Mucosa of rectum (tissue), 2 donors: ENCODE data around the gene COX4I2.
A peak's percentile ranks its signal among the peaks of the same experiment; 100 is the strongest.
"Not testable (repeated sequence)": the region's sequence is repeated elsewhere in the genome, so short reads cannot be mapped to it uniquely, and the experiment has no call there.

Experiments
- H3K27ac ChIP-seq, 2 donors: one replicate each; pipeline ENCODE4 v1.7.0; 2013; ENCODE audit warnings: inconsistent platforms in 2 of 2, low read depth in 2 of 2, low read length in 2 of 2
- H3K27me3 ChIP-seq, 2 donors: one replicate each; pipeline ENCODE4 v1.7.0; 2013; ENCODE audit warnings: low read length in 2 of 2; ENCODE audit not compliant: control insufficient read depth in 2 of 2, insufficient read depth in 2 of 2
- H3K36me3 ChIP-seq, 2 donors: one replicate each; pipeline ENCODE4 v1.7.0; 2013; ENCODE audit warnings: low read length in 2 of 2; ENCODE audit not compliant: control insufficient read depth in 2 of 2, insufficient read depth in 2 of 2
- H3K4me1 ChIP-seq, 2 donors: one replicate each; pipeline ENCODE4 v1.7.0; 2013; ENCODE audit warnings: low read length in 2 of 2, mild to moderate bottlenecking in 1 of 2; ENCODE audit not compliant: control insufficient read depth in 2 of 2, insufficient read depth in 2 of 2
- H3K4me3 ChIP-seq, 2 donors: one replicate each; pipeline ENCODE4 v1.7.0; 2013; ENCODE audit warnings: low read length in 2 of 2
- H3K9ac ChIP-seq, 2 donors: one replicate each; pipeline ENCODE4 v1.7.0; 2013; ENCODE audit warnings: low read length in 2 of 2, low read depth in 1 of 2, mild to moderate bottlenecking in 1 of 2
- H3K9me3 ChIP-seq, 2 donors: one replicate each; pipeline ENCODE4 v1.7.0; 2013; ENCODE audit warnings: low read length in 2 of 2; ENCODE audit not compliant: control insufficient read depth in 2 of 2
- donor health status: healthy.
- donor health status: Normal muscosa, but diverticular disease.

COX4I2 gene

DNA sequence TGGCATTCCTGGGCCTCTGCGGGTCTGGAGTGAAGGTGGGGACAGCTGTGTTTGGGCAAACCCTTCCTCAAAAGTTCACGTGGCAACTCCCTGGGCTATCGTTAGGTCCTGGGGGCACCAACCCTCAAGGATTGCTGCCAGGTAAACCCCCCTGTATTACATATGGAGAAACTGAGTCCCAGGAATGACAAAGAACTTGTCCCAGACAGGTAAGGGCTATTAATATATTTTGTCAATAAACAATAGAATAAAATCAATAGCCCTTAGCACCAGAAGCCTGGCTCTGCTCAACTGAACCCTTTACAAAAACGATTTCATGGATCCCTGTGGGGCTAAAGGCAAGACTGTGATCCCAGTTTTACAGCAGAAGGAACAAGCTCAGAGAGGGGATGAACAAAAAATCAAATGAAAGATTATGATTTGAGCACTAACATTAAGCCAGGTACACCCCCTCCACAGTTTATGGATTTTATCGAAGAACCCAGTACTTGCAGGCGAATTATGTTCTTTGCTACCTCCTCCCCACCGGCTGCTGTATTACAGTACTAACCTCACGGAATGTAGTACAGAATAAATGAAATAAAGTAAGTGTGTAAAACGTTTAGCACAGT is 30.0 kb upstream of the COX4I2 start:
- peaks cover 45 to 64% of the 10 kb centered on the region in 2 donors for H3K4me1 ChIP-seq
- no peaks in the 10 kb centered on the region for H3K27me3 ChIP-seq

DNA sequence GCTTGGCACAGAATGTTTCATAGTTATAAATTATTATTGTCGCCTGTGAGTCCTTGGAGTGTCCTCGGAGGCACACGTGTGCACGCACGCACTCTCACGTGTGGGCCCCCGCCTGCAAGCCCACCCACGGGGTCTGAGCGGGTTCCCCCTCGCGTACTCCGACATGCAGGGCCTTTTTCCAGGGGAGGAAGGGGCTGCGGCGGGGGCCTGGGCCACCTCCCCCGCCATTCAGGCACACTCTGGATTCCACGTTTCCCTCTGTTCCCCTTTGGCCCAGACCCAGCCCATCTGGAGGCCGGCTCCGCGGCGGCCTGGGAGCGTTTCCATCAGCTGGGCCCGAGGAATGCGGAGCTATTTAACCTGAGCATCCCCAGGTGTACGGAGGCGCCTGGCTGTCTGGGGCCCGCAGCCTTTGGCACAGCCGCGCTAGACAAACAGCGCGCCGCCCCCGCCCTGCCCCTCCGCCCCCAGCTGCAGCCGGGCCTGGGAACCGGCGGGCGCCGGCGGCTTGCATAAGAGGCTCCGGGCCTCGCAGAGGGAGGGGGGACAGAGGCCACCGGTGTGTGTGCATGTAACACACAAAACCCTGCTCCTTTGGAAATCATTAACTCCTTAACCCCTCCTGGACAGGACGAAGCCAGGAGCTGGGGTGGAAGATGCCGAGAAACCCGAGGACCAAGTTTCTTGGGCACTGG is 29.3 kb upstream of the COX4I2 start:
- Histone ChIP-seq H3K9ac (peak overlapping the region; percentile 97 to 98), H3K9me3 (no peaks in the 10 kb centered on the region), H3K36me3 (peaks cover 0 to 3% of the 10 kb centered on the region in 2 donors), H3K27ac (peak overlapping the region; percentile 97 to 98), H3K4me1 (peaks cover 43 to 60% of the 10 kb centered on the region in 2 donors), H3K27me3 (no peaks in the 10 kb centered on the region), H3K4me3 (peak overlapping the region; percentile 35 to 95)

More for the DNA sequence above, 30.0 kb upstream of the COX4I2 start:
- H3K36me3 ChIP-seq, result peaks cover 0 to 3% of the 10 kb centered on the region in 2 donors
- H3K9me3 ChIP-seq, result no peaks in the 10 kb centered on the region
- H3K4me3 ChIP-seq, result peak overlapping the region; percentile 78 to 95
- peak overlapping the region; percentile 97 to 98 for H3K27ac ChIP-seq
- peak overlapping the region; percentile 97 to 98 for H3K9ac ChIP-seq

DNA sequence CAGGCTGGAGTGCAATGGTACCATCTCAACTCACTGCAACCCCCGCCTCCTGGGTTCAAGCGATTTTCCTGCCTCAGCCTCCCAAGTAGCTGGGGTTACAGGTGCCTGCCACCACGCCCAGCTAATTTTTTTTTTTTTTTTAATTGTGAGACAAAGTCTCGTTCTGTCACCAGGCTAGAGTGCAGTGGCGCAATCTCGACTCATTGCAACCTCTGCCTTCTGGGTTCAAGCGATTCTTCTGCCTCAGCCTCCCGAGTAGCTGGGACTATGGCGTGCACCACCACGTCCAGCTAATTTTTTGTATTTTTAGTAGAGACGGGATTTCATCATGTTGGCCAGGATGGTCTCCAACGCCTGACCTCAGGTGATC is 25.5 kb upstream of the COX4I2 start:
- H3K36me3 ChIP-seq, H3K9me3 ChIP-seq, H3K27me3 ChIP-seq, H3K4me3 ChIP-seq: not testable (repeated sequence)
- peaks cover 25 to 41% of the 10 kb centered on the region in 2 donors for H3K4me1 ChIP-seq
- H3K27ac ChIP-seq, result peak overlapping the region; percentile 78 to 98
- peak overlapping the region in 1 of 2 donors; percentile 30 for H3K9ac ChIP-seq

DNA sequence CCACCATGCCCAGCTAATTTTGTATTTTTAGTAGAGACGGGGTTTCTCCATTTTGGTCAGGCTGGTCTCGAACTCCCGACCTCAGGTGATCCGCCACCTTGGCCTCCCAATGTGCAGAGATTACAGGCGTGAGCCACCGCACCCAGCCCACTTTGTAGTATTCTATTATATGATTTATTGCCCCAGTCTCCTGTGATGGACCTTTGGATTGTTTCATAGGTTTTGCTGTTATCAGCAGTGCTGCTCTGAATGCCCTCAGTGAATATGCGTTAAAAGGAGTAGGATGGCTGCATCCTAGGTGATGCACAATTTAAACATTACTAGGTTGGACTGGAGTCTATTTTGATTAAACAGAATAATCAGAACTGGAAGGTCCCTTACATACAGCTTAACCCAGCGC is 22.3 kb upstream of the COX4I2 start:
- Histone ChIP-seq H3K27ac (no peak overlapping the region), H3K9me3 (no peaks in the 10 kb centered on the region), H3K27me3 (no peaks in the 10 kb centered on the region), H3K4me1 (peaks cover 9 to 19% of the 10 kb centered on the region in 2 donors), H3K4me3 (no peak overlapping the region), H3K9ac (no peak overlapping the region), H3K36me3 (no peaks in the 10 kb centered on the region)

DNA sequence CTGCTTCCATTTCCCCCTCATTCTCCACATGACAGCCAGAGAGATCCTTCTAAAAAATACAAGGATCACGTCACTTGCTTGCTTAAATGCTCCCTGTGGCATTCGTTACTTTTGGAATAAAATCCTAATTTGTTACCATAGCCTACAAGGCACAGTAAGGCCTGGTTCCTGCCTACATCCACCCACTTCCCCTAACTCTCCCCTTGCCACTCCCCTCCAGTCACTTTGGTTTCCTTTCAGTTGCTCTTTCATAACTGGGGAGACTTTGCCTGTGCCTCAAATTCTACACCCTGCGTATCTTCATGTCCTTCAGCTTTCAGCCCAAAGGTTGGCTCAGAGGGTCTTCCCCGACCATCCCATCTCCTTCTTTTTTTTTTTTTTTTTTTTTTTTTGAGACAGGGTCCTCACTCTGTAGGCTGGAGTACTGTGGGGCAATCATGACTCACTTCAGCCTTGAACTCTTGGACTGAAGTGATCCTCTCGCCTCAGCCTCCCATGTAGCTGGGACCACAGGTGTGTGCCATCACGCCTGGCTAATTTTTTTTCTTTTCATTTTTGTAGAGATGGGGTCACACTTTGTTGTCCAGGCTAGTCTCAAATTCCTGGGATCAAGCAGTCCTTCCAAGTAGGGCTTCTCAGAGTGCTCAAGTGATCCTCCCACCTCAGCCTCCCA is 20.1 kb upstream of the COX4I2 start:
- H3K36me3 ChIP-seq, result no peaks in the 10 kb centered on the region
- H3K4me3 ChIP-seq, result no peak overlapping the region
- H3K9ac ChIP-seq, result no peak overlapping the region
- H3K9me3 ChIP-seq, result no peaks in the 10 kb centered on the region
- no peak overlapping the region for H3K27ac ChIP-seq
- no peaks in the 10 kb centered on the region for H3K27me3 ChIP-seq
- H3K4me1 ChIP-seq, result peaks cover 1 to 2% of the 10 kb centered on the region in 2 donors

DNA sequence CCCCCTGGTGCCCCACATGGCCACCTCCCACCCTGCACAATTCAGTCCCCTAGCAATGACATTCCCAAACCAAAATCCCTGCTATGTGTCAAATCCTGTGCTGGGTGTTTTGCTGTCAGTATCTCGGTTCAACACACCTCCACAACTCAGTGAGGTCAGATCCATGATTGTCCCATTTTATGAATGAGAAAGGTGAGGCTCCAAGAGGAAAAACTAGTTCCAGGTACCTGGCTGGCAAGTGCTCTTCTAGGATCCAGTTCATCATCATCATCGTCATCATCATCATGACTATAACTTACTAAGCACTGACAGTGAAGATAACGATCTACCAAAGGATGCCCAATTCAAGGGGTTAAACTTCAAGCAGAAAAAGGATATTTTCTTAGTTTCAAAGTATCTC is 17.5 kb upstream of the COX4I2 start:
- Histone ChIP-seq H3K9me3 (no peaks in the 10 kb centered on the region), H3K4me1 (no peaks in the 10 kb centered on the region), H3K27ac (no peak overlapping the region), H3K9ac (no peak overlapping the region), H3K27me3 (no peaks in the 10 kb centered on the region), H3K36me3 (no peaks in the 10 kb centered on the region), H3K4me3 (no peak overlapping the region)

DNA sequence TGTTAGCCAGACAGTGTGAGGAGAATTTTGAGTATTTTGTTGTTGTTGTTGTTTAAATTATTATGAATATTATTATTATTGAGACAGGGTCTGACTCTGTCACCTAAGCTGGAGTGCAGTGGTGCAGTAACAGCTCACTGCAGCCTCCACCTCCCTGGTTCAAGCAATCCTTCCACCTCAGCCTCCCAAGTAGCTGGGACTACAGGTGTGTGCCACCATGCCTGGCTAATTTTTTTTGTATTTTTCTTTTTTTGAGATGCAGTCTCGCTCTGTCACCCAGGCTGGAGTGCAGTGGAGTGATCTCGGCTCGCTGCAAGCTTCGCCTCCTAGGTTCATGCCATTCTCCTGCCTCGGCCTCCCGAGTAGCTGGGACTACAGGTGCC is 14.6 kb upstream of the COX4I2 start:
- H3K4me1 ChIP-seq, H3K9ac ChIP-seq, H3K27ac ChIP-seq, H3K27me3 ChIP-seq, H3K9me3 ChIP-seq, H3K4me3 ChIP-seq, H3K36me3 ChIP-seq: not testable (repeated sequence)

DNA sequence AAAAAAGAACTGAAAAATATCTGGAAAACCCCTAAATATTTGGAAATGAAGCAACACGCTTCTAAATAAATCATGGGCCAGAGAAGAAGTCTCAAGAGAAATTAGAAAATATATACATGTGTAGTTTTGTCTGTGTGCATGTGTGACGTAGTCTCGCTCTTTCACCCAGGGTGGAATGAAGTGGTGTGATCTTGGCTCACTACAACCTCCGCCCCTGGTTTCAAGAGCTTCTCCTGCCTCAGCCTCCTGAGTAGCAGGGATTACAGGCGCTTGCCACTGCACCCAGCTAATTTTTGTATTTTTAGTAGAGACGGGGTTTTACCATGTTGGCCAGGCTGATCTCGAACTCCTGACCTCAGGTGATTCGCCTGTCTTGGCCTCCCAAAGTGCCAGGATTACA is 11.2 kb upstream of the COX4I2 start:
- not testable (repeated sequence) for H3K9me3 ChIP-seq, H3K4me1 ChIP-seq, H3K9ac ChIP-seq, H3K36me3 ChIP-seq, H3K4me3 ChIP-seq, H3K27ac ChIP-seq, H3K27me3 ChIP-seq

DNA sequence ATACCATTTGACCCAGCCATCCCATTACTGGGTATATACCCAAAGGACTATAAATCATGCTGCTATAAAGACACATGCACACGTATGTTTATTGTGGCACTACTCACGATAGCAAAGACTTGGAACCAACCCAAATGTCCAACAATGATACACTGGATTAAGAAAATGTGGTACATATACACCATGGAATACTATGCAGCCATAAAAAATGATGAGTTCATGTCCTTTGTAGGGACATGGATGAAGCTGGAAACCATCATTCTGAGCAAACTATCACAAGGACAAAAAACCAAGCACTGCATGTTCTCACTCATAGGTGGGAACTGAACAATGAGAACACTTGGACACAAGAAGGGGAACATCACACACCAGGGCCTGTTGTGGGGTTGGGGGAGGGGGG is 9.7 kb upstream of the COX4I2 start:
- not testable (repeated sequence) for H3K36me3 ChIP-seq, H3K9ac ChIP-seq, H3K4me1 ChIP-seq, H3K4me3 ChIP-seq, H3K9me3 ChIP-seq, H3K27me3 ChIP-seq, H3K27ac ChIP-seq

DNA sequence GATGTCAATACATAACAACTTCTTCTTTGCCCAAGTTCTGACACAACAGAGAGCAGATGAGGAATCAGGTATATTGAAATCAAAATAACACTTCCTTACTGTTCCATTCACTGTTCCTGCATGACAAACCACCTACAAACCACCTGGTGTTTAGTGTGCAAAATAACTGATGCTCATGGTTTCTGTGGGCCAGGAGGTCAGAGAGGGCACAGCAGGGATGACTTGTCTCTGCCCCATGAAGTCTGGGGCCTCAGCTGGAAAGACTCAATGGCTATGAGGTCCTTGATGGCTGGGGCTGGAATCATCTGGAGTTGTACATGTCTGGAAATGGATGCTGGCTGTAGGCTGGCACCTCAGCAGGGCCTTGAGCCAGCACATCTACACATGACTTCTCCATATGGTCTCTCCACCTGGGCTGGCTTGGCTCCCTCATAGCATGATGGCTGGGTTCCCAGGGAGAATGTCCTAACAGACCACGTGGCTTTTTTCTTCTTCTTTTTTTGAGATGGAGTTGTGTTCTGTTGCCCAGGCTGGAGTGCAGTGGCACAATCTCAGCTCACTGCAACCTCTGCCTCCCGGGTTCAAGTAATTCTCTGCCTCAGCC is 7.4 kb upstream of the COX4I2 start:
- no peak overlapping the region for H3K4me3 ChIP-seq
- no peak overlapping the region for H3K27ac ChIP-seq
- no peaks in the 10 kb centered on the region for H3K27me3 ChIP-seq
- no peak overlapping the region for H3K9ac ChIP-seq
- no peaks in the 10 kb centered on the region for H3K36me3 ChIP-seq
- no peaks in the 10 kb centered on the region for H3K4me1 ChIP-seq
- H3K9me3 ChIP-seq, result no peaks in the 10 kb centered on the region
